T-helper 1 cell treated with Interleukin-12 subunit alpha and Interleukin-12 subunit beta and Interleukin-4 antibody, amounts not matched to agents 30 μg/mL and 1 μg/mL, for 36 hours (primary cell): Measurements from ENCODE around the gene SLC5A8.

ENCODE experiments used
- H3K27ac Mint-ChIP-seq: one replicate; pipeline ENCODE4 v1.8.0; 2021; ENCODE audit warnings: mild to moderate bottlenecking, mixed read lengths
- H3K27me3 Mint-ChIP-seq: one replicate; pipeline ENCODE4 v1.8.0; 2021; ENCODE audit warnings: low read depth, mixed read lengths
- H3K36me3 Mint-ChIP-seq: one replicate; pipeline ENCODE4 v1.8.0; 2021; ENCODE audit warnings: low read depth, mixed read lengths
- H3K4me1 Mint-ChIP-seq: one replicate; pipeline ENCODE4 v1.8.0; 2021; ENCODE audit warnings: low read depth, mixed read lengths
- H3K4me3 Mint-ChIP-seq: one replicate; pipeline ENCODE4 v1.8.0; 2021; ENCODE audit warnings: mild to moderate bottlenecking, moderate library complexity, mixed read lengths
- H3K9me3 Mint-ChIP-seq: one replicate; pipeline ENCODE4 v1.8.0; 2021; ENCODE audit warnings: mixed read lengths

The SLC5A8 gene

DNA sequence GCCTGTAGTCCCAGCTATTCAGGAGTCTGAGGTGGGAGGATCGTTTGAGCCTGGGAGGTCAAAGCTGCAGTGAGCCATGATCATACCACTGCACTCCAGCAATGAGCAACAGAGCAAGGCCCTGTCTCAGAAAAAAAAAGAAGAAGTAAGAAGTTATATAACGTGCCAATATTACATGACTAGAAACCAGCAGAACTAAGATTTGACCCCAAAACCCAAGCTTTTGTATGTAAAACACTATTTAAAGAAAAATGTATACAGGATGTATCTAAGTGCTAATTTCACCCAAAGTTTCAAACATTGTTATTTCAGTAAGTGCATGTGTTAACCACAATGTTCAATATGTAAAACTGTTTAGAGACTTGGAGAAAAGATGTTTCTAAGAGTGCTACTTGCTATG, 94.7 kb downstream of the SLC5A8 start:
- H3K9me3 Mint-ChIP-seq: peaks cover 3% of the 10 kb centered on the region
- H3K27ac Mint-ChIP-seq: no peak overlapping the region
- H3K4me3 Mint-ChIP-seq: no peak overlapping the region
- no peaks in the 10 kb centered on the region for H3K27me3 Mint-ChIP-seq
- H3K36me3 Mint-ChIP-seq: no peaks in the 10 kb centered on the region
- no peaks in the 10 kb centered on the region for H3K4me1 Mint-ChIP-seq

DNA sequence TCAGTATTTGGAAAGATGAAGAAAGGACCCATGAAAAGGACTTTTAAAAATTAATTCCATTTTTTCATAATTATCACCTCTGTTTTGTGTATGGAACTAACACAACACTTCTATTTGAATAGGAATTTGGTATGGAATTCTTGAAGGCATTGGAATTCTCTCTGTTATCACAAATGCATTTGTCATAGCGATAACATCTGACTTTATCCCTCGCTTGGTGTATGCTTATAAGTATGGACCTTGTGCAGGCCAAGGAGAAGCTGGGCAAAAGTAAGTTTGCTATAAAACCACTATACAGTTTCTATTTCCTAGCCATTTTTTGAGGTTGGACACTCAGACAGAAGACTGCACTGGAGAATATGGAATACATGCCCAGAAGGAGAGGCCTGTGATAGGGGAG, 98.6 kb downstream of the SLC5A8 start:
- Mint-ChIP-seq H3K27ac (no peak overlapping the region), H3K4me3 (no peak overlapping the region), H3K9me3 (no peaks in the 10 kb centered on the region), H3K4me1 (no peaks in the 10 kb centered on the region), H3K27me3 (no peaks in the 10 kb centered on the region), H3K36me3 (no peaks in the 10 kb centered on the region)

DNA sequence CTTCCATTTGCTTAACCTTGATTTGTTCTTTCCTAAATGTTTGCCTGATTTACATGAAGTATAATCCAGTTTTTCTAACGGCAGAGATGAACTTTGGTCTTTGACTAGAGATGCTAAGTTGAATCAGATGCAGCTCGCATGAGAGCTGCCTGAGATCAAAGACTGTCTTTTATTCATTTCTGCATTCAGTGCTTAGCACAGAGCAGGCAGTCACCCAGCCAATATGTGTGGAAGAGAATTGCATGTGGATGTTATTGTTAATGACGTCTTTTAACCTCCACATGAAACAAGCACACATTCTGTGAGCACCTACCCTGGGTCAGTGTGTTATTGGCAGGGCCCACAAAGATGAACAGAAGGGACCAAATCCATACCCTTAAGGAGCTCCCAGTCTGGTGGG, 99.2 kb downstream of the SLC5A8 start:
- H3K36me3 Mint-ChIP-seq: no peaks in the 10 kb centered on the region
- H3K4me1 Mint-ChIP-seq: no peaks in the 10 kb centered on the region

DNA sequence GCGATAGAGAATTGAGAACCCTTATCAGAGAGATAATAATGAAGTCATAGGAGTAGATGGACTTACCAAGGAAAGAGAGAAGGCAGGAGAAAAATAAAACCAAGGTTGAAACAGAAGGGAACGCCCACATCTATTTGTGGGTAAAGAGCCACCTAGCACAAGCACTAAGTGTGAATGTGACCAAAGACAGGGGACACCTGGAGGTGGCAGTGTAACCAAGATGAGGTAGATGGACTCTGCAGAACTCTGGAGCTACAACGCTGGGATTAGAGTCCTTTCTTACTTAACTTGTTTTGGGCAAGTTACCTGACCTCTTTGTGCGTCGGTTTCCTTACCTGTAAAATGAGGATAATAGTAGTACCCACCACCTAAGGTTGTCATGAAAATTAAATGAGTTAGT, 101.9 kb downstream of the SLC5A8 start:
- Mint-ChIP-seq H3K36me3 (no peaks in the 10 kb centered on the region), H3K4me3 (no peak overlapping the region), H3K9me3 (peaks cover 5% of the 10 kb centered on the region), H3K27ac (no peak overlapping the region), H3K4me1 (no peaks in the 10 kb centered on the region), H3K27me3 (no peaks in the 10 kb centered on the region)

More for the DNA sequence above, 99.2 kb downstream of the SLC5A8 start:
- no peak overlapping the region for H3K27ac Mint-ChIP-seq
- no peaks in the 10 kb centered on the region for H3K9me3 Mint-ChIP-seq
- H3K27me3 Mint-ChIP-seq: no peaks in the 10 kb centered on the region
- H3K4me3 Mint-ChIP-seq: no peak overlapping the region

DNA sequence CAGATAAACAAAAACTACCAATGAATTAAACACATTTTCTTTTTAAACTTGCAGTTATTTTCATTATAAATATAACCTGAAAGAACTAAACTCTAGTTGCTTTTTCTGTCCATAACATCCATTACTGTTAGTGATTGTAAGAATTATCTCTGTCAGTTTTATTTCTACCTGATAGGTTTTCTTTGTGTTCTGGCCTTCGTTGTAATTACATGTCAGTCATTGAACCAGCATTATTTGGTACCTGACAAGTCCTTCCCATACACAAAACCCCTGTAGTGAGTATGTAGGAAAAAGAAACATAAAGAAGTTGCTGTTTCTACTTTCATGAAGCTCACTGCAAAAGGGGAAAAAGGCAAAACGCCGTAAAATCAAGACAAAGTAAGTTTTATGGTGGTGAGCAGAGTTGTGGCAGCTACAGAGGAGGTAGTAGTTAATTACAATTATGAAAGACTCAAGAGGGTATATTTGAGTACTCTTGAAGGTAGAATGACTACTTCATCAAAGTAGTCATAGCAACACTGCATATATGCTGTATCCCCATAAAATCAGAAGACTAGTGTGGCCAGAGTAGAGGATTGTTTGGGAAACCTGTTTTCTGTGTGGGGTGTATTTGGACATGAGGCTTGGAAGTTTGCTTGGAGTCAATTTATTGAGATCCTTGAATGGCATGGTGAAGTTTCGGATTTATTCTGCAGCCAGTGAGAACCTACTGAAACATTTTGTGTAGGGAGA, 102.8 kb downstream of the SLC5A8 start:
- no peak overlapping the region for H3K4me3 Mint-ChIP-seq
- no peaks in the 10 kb centered on the region for H3K4me1 Mint-ChIP-seq
- H3K27ac Mint-ChIP-seq: no peak overlapping the region
- H3K9me3 Mint-ChIP-seq: peaks cover 5% of the 10 kb centered on the region
- H3K27me3 Mint-ChIP-seq: no peaks in the 10 kb centered on the region
- no peaks in the 10 kb centered on the region for H3K36me3 Mint-ChIP-seq
